A204.1 (cell line): ENCODE measurements around the gene ATP5IF1.

Source experiments
- FAIRE-seq: peaks from 2 replicates; lab custom pipeline; 2012; peaks lifted over from hg19 to GRCh38; lab: Jason Lieb, UNC

ATP5IF1 gene

DNA sequence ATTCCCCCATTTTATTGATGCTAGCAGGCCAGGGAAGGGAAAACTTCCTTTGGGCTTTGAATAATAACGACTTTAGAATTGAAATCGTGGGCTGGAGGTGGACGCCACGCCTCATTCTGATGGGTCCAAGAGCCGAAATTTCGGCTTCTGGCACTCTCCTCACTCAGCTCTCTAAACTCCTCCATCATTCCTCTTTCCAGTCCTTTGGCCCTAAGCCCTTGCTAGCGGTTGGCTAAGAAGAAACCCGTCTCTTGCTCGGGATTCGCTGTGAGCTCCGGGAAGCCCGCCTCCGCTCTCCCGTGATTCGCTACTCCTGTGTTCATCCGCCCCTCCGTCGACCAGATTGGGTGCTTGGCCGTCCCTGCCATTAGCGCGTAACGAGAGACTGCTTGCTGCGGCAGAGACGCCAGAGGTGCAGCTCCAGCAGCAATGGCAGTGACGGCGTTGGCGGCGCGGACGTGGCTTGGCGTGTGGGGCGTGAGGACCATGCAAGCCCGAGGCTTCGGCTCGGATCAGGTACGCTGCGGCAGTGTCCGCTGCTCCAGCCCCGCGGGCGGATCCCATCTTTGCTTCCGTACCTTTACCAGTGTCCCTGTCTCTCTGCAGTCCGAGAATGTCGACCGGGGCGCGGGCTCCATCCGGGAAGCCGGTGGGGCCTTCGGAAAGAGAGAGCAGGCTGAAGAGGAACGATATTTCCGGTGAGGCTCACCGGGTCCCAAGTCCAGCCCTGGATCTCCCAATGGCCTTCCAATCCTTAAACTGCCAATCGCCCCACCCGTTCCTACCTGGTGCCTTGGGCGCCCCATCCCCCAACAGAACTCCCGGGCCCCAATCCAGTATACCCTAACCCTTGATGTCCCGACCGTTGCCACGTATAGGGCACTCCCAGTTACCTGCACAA lies at the start of gene ATP5IF1:
Gene ATP5IF1 (plus strand): TSS at position 370 of the 901 bp plus-strand sequence. CDS start 60 bp downstream, at position 430.
- peak; percentile 97 for FAIRE-seq

- FAIRE-seq = no peak
These were observed 45.5 kb upstream of the ATP5IF1 start for GRCh38 chr1:28190337-28190979.

DNA sequence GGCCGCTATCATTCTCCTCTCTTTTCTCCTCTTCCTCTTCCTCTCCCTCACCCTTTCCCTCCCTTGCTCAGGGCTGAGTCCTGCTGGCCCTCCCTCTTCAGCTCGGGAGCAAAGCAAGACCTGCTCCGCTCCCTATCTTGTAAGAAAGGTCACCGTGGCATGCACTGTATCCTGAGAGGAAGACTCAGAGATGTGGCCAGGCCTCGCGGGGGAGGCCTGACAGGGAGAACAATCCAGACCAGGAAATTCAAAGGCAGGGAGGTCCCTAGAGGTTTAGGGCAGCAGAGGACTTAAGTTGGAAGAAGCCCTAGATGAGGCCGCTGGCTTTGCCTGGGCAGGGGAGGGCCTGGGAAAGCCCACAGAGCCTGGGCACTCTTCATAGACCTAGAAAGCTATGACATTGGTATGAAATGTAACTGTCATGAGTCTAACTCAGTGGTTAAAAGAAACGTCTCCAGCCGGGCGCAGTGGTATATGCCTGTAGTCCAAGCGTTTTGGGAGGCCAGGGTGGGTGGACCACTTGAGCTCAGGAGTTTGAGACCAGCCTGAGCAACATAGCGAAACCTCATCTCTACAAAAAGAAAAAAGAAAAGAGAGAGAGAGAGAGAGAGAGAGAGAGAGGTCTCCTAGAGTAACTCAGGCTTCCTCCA lies 44.8 kb upstream of the ATP5IF1 start:
- no peak for FAIRE-seq

- FAIRE-seq = no peak
These were observed 42.2 kb upstream of the ATP5IF1 start for GRCh38 chr1:28193701-28194161.

DNA sequence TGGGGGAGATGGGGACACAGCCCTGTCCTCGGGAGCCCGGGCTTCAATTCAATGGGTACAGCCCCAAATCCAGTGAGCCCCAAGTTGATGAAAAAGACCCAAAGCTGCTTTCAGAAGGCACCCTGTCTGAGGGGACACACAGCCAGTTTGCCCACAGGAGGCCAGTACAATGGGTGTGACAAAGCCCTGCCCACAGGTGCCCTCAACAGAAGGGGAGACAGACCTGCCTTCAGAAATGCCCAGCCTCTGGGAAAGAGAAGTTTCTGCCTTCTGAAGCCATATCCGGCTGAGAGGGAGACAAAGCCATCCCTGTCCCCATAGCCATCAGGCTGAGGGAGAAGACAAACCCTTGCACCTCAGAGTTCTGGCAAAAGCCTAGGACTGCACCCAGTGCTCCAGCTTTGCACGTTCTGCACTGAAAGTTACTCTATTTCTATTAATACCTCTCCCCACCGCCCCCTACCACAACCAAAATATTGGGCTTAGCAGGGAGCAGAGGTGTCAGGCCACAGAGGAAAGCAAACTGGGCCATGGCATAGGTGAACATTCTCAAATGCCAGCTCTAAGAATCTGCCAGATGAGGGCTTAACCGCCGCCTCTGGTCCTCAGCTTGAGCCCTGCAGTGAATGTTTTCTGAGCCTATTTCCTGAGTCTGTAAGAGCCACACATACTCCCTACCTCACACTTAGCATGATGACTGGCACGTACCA lies 41.4 kb upstream of the ATP5IF1 start:
- no peak for FAIRE-seq

DNA sequence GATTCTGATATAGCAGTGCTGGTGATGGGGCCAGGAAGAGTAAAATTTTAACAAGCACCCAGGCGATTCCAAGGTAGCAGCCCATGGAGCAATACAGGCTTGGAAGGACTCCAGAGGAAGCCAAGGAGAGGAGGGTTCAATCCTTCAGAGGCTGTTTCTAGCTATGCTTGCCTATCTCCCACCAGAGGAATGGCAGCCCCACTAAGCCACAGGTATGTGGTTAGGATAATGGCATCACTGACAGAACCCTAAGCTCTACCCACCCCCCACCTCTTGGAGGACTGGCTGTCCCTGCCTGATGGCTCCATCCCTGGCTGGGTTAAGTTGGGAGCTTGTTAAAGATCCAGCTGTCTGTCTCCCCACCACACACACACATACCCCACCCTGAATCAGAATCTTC lies 40.1 kb upstream of the ATP5IF1 start:
- FAIRE-seq = no peak

- no peak for FAIRE-seq
These were observed 39.6 kb upstream of the ATP5IF1 start for GRCh38 chr1:28196330-28196729.

DNA sequence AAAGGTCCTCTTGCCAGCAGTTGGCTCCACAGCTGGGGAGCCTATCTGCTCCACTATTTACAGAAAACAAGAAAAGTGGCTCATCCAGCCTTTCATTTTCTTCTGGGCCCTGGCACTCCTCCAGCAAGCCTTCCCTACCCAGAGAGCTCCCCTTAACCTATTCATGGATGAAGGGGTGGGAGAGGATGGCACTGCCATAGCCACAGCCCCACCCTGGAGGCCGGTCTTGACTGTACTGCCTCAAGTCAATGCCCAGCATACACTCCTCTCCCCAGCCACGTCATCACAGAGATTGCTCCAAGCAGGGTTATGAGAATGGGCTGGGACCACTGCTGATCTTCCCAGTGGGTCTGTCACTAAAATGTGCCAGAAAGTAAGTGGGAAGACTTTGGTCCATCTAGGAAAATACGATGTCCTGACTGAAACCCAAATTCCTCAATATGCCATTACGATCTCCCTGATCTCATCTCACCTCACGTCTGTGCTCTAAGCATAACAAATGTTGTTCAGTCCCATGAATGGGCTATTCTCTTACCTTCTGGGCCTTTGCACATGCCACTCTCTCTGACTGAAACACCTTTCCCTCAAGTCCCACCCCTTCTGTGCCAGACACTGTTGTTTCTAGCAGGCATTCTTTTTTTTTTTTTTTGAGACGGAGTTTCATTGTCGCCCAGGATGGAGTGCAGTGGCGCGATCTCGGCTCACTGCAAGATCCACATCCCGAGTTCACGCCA lies 38.1 kb upstream of the ATP5IF1 start:
- FAIRE-seq = no peak

DNA sequence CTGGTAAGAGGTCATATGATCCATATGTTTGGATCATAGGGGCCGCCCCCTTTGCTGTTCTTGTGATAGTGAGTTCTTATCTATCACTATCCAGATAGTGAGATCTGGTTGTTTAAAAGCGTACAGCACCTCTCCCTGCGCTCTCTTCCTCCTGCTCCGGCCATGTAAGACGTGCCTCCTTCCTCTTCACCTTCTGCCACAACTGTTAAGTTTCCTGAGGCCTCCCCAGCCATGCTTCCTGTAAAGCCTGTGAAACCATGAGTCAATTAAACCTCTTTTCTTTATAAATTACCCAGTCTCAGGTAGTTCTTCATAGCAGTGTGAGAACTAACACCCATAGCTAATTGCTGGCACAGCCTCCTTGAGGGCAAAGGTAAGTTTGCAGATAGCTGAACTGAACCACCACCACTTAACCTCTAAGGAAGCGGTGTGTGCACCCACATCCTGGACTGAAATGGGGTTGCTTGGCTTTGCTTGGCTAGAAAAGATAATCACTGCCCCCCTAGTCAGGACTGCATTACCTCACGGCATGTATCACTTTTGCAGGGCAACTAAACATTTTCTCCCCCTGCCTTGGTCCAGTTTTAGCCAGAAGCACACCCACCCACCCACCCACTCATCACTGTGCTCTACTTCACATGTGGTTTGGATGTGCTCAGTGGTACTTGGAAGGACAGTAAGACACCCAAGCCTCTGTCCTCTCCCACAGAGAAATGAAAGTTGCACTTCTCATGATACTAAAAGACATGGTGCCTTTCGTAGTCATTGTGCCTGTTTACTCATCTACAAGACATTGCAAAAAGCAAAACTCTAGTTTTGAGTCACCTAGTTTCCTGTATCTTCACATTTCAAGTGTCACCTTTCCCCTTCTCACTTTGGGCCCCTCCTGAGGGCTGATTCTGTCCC lies 36.3 kb upstream of the ATP5IF1 start:
- FAIRE-seq = no peak

GRCh38 chr1:28200234-28200873 lies 35.6 kb upstream of the ATP5IF1 start:
- FAIRE-seq = no peak

DNA sequence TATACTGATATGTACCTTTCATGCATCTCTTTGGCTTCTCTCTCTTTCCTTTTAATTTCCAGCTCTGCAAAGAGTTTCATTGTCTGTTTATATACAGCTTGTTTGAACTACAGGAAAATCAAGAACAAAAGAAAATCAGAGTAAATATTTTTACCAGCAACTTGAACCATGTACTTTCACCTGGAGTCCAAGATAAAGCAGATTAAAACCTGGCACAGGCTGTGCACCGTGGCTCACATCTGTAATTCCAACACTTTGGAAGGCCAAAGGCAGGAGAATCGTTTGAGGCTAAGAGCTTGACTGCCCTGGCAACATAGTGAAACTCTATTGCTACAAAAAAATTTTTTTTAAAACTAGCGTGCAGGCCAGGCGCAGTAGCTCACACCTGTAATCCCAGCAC lies 30.7 kb upstream of the ATP5IF1 start:
- FAIRE-seq = no peak

GRCh38 chr1:28208818-28209441 lies 27.0 kb upstream of the ATP5IF1 start:
- peak; percentile 91 for FAIRE-seq

GRCh38 chr1:28209700-28210099 lies 26.2 kb upstream of the ATP5IF1 start:
- FAIRE-seq = no peak

DNA sequence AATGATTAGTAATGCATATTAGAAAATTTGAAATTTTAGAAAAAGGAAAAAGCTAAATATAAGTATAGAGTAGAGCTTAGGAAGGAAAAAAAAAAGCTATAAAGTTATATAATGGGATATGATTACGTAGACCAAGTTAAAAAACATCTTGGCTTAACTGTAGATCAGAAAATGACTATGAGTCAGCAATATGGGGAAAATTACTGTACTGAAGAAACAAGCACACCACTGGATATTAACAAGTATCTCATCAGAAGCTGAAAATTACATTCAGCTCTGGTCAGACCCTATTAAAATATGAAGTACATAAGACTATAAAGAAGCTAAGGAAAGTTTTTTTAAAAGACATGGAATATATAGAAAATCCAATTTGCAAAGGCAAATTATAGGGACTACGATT lies 22.6 kb upstream of the ATP5IF1 start:
- no peak for FAIRE-seq

GRCh38 chr1:28229089-28229488 lies 6.8 kb upstream of the ATP5IF1 start:
- no peak for FAIRE-seq

DNA sequence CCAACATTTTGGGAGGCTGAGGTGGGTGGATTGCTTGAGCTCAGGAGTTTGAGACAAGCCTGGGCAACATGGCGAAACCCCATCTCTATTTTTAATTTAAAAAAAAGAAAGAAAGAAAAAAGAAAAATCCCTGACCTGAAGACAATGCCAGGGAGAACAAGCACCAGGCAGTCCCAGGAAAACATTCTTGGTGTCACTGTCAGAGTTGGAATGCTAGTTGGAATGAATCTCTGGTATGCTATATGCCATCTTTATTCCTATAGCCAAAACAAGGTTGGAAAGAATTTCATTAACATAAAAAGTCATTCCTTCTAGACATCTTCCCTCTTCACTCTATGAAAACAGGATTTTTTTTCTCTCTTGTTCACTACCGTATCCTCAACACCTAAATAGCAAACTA lies 5.9 kb upstream of the ATP5IF1 start:
- FAIRE-seq = no peak

DNA sequence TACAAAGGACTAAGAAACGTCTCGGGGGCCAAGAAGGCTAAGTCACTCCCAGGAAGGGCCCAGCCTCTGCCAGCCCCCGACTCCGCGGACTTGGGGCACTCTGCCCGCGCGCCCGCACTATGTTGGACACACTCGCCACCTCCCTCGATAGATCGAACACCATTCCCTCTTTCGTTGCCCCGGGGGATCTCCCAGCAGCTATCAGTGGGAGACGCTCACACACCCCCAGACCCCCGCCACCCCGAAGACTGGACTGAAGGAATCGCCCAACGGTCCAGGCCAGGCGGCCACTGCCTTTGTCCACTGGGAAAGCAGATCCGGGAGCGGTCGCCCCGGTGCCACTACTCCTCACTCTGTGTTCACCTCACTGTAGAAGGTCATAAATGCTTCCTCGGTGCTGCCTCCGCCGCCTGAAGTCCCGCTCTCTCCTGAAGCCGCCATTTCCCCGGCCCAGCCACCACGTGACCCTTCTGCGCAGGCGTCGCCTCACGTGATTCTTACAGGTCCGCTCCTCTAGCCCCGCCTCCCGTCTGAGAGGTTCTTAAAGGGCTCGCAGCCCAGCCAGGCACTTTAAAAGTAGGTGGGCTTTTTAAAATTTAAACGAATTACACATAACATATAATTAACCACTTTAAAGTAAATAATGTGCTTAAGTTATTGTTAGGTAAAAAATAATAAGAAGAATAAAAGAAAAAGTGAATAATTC lies 3.2 kb upstream of the ATP5IF1 start, which contains the start of gene DNAJC8:
Gene DNAJC8 (minus strand): TSS at position 472 of the 706 bp plus-strand sequence. CDS start 31 bp downstream, at position 441.
- FAIRE-seq = peak; percentile 92

- no peak for FAIRE-seq
These were observed 2.7 kb upstream of the ATP5IF1 start for GRCh38 chr1:28233264-28233606.
